Middle frontal gyrus (tissue), 1 donor: ENCODE data around the gene SPDYE9.
"Not testable (repeated sequence)": the region's sequence is repeated elsewhere in the genome, so short reads cannot be mapped to it uniquely, and the experiment has no call there.

Source experiments
- DNase-seq: peaks from one replicate; pipeline ENCODE4 v3.0.0-alpha.2; 2015; ENCODE audit warnings: low spot score; ENCODE audit errors: extremely low spot score

The SPDYE9 gene

GRCh38 chr7:73085938-73086337 is at the start of gene SPDYE9:
SPDYE9 (minus strand) TSS chr7:73086038; CDS start chr7:73084238, 1,800 bp downstream.
- not testable (repeated sequence) for DNase-seq

DNA sequence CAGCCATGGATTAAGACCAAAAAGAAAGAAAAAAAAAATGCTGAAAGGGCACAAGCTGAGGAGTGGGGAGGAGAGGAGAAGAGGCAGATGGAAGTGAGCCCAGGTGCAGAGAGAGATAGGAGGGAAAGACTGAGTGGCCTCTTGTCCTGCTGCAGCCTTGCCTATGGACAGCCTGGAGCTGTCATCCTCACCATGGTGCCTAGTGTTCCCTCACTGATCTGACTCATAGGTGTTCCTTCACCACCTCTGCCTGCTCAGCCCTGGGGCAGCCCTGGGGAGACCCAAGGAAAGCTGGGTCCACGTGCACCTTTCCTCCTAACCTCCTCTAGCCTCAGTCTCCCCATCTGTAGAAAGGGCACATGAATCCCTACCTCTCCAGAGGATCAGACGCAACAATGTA is 49.0 kb upstream of the SPDYE9 start:
- not testable (repeated sequence) for DNase-seq

DNA sequence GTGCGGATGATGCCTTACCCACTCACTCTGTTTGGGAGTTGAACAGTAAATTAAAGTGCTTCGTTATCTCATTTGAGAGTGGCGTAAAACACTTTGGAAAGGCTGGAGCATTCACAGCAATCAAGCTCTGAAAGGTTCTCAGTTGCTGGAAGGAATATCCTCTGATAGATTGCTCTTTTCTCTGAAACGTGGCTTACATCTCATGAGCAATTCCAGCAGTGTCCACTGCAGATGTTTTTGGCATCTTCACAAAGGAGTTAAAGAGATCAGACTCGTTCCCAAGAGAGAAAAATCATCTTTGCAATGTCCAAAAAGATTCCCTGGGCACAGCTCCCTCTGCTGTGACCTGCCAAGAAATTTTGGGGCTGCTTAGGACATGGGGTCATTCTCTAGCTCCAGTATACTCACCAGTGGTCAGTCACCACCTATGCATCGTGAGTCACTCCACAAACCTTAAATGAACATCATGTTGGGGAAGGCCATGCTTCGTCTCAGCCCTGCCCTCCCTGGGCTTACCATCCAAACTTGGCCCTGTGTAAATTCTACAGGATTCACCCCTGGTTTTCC is 46.9 kb upstream of the SPDYE9 start:
- DNase-seq = not testable (repeated sequence)

- not testable (repeated sequence) for DNase-seq
These were observed 44.8 kb upstream of the SPDYE9 start for GRCh38 chr7:73130612-73131011.

GRCh38 chr7:73124126-73124525 is 38.3 kb upstream of the SPDYE9 start:
- not testable (repeated sequence) for DNase-seq

- not testable (repeated sequence) for DNase-seq
These were observed 37.1 kb upstream of the SPDYE9 start for GRCh38 chr7:73122778-73123447.

- DNase-seq = not testable (repeated sequence)
These were observed 32.3 kb upstream of the SPDYE9 start for GRCh38 chr7:73118155-73118554.

DNA sequence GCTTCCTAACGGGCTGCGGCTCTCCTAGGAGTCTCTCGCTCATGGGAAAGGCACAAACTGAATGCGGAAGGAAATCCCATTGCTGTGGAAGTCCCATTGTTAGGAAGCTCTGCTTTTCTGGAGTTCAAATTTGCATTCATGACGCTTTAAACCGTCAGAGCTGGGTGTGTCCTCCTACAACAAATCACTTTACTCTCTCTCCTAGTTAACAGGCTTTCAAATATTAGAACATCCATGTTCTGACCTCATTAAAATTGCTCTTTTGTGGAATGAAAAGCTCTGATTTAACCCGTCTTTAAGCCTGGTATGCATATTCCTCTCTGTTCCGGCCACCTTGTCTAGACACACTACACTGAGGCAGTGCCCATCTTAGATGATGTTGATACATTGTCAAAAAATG is 28.0 kb downstream of the SPDYE9 start, which contains the start of gene SPDYE11:
Gene SPDYE11, minus strand, starts transcription at position 101 of the 400 bp plus-strand sequence. CDS start 1,800 bp downstream, outside the sequence.
- not testable (repeated sequence) for DNase-seq

DNA sequence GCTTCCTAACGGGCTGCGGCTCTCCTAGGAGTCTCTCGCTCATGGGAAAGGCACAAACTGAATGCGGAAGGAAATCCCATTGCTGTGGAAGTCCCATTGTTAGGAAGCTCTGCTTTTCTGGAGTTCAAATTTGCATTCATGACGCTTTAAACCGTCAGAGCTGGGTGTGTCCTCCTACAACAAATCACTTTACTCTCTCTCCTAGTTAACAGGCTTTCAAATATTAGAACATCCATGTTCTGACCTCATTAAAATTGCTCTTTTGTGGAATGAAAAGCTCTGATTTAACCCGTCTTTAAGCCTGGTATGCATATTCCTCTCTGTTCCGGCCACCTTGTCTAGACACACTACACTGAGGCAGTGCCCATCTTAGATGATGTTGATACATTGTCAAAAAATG is 56.2 kb downstream of the SPDYE9 start, which contains the start of gene SPDYE8:
Gene SPDYE8, minus strand, starts transcription at position 101 of the 400 bp plus-strand sequence. CDS start 1,800 bp downstream, outside the sequence.
- not testable (repeated sequence) for DNase-seq
